Measurements from ENCODE around the gene KIF21B.

KIF21B gene

DNA sequence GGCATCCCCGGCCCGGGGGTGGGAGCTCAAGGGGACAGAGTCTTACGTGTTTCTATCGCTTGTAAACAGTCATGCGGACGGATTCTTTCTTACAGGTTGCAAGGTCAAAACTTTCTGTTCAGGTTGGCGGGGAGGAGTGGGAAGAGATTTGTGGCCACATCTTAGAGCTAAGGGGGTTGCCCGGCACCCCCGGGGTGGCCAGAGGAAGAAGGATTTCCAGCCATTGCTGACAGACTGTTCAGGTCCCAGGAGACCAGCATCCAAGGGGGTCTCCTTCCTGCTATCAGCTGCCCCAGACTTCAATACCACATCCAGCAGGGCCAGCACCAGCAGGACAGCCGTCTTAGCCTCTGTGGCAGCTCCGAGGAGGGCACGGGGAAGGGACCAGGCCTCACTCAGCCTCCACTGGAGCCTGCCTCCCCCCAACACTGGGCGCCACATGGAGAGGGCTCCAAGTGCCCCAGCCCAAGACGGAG is 52.0 kb downstream of the KIF21B start:
- DNase-seq (ENCODE audit: low read depth): peak; percentile 79
- H3K4me3 ChIP-seq (ENCODE audit: low read depth, low read length): no peak overlapping the region
- TF ChIP-seq, protein P1, sequence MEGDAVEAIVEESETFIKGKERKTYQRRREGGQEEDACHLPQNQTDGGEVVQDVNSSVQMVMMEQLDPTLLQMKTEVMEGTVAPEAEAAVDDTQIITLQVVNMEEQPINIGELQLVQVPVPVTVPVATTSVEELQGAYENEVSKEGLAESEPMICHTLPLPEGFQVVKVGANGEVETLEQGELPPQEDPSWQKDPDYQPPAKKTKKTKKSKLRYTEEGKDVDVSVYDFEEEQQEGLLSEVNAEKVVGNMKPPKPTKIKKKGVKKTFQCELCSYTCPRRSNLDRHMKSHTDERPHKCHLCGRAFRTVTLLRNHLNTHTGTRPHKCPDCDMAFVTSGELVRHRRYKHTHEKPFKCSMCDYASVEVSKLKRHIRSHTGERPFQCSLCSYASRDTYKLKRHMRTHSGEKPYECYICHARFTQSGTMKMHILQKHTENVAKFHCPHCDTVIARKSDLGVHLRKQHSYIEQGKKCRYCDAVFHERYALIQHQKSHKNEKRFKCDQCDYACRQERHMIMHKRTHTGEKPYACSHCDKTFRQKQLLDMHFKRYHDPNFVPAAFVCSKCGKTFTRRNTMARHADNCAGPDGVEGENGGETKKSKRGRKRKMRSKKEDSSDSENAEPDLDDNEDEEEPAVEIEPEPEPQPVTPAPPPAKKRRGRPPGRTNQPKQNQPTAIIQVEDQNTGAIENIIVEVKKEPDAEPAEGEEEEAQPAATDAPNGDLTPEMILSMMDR (IDR thresholded peaks at IDR 0.05; ENCODE audit: insufficient read depth, low read depth, low read length, missing control alignments): no peak

DNA sequence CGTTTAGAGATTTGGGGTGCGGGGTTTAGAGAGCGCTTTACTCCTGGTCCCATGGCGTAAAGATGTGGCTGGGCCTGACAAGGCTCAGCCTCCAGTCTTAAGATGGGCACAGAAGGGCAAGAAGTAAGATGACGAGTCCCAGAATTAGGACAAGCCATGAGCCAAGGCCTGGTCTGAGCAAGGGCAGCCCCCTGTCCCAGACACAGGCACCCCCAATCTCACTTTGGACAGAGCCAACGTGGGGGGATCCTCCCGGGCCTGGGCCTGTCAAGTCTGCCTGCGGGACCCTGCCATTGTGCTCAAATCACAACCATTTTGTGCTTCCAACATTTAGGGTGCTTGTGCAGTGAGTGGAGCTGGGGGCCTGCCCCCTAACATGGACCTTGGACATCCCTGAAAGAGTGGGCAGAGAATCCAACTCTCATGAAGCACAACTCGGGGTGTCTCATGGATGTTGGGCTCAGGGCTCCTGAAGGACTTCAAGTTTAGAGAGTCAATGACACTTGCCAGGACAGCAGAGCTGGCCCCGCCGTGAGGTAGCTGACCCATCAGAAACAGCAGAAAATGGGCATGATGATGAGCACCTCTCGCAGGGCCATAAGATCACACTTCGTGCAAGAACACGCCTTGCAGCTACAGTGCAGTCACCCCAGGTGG is 52.6 kb downstream of the KIF21B start:
- H3K4me3 ChIP-seq (ENCODE audit: low read depth, low read length): no peak overlapping the region
- TF ChIP-seq, protein P1 (IDR thresholded peaks at IDR 0.05; ENCODE audit: insufficient read depth, low read depth, low read length, missing control alignments): no peak
- DNase-seq (ENCODE audit: low read depth): no peak

DNA sequence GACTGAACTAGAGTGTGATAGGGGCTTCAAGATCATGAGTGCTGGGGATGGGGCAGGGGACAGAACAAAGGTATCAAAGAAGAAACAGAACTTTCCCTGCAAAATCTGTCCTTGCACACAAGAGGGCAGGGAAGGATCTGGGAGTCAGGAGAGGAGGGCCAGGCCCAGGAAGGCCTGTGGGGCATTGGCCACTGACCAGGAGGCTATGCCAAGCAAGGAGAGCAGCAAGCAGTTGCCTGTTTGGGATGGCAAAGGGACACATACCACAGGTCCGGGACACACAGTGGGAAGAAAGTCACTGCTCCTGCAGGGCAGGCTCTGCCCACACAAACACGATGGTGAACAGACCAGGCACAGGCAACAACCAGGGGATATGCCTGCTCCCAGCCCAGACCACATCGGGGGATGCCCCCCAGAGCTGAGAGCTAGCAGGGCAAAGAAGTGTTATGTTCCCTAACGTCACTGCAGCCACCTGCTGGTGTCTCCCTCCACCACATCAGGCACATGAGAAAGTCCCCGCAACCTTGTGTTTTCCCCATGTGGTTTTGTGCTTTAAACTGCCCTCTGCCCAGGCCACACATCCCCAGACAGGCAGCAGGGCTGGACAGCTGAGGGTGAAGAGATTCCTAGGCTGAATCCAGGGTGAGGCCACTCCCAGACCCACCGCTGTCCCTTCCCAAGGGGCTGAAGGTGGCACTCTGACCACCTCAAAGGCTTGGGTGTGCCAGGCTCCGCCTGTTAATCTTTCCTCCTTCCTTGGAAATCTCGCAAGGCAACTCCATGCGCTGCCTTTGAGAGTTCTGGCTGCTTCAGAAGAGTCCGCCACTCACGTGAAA is 53.6 kb downstream of the KIF21B start:
- peak; percentile 85 for DNase-seq (ENCODE audit: low read depth)
- no peak overlapping the region for H3K4me3 ChIP-seq (ENCODE audit: low read depth, low read length)
- TF ChIP-seq, protein P1 (IDR thresholded peaks at IDR 0.05; ENCODE audit: insufficient read depth, low read depth, low read length, missing control alignments): peak; percentile 47

DNA sequence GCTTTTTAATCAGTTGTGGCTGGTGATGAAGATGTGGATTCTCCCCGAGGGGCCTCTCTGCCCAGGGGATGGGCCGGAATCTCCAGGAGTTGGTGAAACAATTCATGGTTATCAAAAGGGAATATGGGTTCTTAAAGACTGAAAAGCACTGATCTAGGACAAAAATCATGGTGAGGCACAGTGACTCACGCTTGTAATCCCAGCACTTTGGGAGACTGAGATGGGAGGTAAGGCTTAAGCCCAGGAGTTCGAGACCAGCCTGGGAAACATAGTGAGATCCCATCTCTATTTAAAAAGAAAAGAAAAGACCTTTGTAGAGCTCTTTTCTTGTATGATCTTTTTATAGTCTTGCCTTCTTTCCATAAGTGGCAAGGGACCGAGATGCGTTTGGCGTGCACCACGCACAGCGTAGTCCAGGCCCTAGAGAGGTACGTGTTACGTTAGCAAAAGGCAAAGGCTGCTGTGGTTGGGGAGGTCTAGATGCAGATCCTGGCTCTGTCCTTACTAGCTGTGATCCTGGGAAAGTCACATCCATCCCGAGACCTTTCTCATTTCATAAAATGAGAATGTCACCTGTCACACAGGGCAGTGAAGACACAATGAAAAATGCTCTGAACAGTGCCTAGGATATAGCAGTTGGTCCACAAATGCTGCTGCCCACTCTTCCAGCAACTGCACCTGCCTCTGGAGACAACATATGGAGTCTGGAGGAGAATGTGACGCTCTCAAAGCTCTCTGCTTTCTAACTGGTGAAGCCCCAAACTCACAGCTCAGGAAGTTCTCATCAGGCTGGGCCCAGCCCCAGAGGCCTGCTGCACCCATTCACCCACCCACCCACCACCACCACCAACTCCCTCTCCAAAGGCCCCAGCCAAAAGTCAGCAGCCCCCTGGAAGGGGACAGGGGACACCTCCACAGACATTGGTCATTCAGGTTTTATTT is 54.8 kb downstream of the KIF21B start:
- no peak overlapping the region for H3K4me3 ChIP-seq (ENCODE audit: low read depth, low read length)
- DNase-seq (ENCODE audit: low read depth): no peak
- TF ChIP-seq, protein P1 (IDR thresholded peaks at IDR 0.05; ENCODE audit: insufficient read depth, low read depth, low read length, missing control alignments): no peak

DNA sequence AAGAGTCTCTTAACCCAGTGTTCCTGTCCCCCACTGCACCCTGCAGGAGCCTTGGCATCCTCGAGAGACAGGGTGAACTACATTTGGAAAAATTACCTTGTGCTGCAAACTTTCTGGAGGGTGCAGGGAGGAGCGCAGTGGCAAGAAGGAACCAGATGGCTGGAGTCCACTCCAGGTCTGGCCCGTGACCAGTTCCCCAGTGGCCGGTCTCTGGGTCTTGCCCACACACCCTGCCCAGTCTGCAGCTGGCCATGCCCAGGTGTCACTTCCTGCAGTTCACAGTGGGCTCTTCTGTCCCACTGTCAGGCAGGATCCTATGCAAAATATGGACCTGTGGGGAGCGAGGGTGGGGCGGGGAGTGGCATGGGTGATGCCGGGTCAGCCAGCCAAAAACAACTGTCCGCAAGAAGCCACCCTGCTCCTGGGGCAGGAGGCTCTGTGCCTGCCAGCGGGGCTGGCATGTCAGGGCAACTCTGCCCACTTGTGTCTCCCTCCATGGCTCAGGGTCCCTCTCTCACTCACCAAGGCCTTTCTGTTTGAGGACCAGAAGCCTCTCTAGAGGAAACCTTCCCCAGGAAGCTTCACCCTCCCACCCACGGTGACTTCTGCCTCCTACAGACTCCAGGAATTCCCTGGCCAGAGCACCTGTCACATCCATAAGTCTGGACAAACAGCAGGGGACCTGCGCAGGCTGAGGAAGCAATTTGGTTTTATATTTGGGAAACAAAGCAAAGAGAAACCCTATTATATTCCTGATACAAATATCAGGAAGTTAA is 55.6 kb downstream of the KIF21B start:
- H3K4me3 ChIP-seq (ENCODE audit: low read depth, low read length): no peak overlapping the region
- no peak for DNase-seq (ENCODE audit: low read depth)
- TF ChIP-seq, protein P1 (IDR thresholded peaks at IDR 0.05; ENCODE audit: insufficient read depth, low read depth, low read length, missing control alignments): no peak

DNA sequence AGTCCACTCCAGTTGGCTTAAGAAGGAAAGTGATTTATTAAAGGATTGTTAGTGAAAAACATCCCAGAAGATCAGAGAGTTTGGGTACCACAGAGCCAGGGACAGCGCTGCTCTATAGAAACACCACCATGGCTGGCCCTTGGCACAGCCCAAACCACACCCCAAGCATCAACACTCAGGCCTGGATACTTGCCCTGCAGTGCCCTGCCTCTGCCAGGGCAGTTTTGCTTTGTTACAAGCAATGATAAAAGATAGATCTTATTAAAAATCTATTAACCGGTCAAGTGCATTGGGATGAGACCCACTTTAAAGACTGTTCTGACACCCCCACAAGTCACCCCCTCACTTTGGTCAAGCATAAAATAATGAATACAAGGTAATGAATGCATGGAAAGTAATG is 56.6 kb downstream of the KIF21B start:
- H3K4me3 ChIP-seq (ENCODE audit: low read depth, low read length): no peak overlapping the region
- no peak for DNase-seq (ENCODE audit: low read depth)
- TF ChIP-seq, protein P1 (IDR thresholded peaks at IDR 0.05; ENCODE audit: insufficient read depth, low read depth, low read length, missing control alignments): no peak

Measured in GM12865 (cell line).